ENCODE data around the gene PF4V1. TPM values are rescaled to one million over a fixed set of nuclear protein-coding genes. Genes with fewer than 3 reads are reported as not detected.

The PF4V1 gene
- total and polyA plus RNA-seq, 4 donors, result 0.38 TPM; not detected in 3

DNA sequence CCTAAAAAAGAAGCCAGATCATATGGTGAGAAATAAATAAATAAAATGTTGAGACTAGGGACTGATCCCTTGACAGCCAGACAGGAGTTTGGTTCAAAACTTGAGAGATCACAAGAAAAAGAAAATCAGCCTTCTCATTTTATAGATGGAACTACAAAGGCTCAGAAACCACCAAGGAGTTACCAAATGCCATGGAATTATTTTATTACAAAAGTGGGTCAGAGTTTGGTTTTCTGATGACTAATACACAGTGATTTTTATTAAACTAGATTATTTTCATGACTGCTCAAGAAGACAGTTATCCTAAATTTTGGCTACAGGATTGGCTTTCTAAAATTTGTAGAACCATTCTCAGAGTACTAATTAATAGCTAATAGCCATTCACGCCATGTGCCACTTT is 22.3 kb downstream of the PF4V1 start:
- 95 to 97% methylated on average over 1 of the region's 1 CpG for WGBS, 2 donors
- ATAC-seq (ENCODE audit: insufficient read depth, low FRiP score), result no peak
- H3K27ac ChIP-seq (ENCODE audit: low read depth in 1 of 2, low read length in 1 of 2), result no peak overlapping the region

DNA sequence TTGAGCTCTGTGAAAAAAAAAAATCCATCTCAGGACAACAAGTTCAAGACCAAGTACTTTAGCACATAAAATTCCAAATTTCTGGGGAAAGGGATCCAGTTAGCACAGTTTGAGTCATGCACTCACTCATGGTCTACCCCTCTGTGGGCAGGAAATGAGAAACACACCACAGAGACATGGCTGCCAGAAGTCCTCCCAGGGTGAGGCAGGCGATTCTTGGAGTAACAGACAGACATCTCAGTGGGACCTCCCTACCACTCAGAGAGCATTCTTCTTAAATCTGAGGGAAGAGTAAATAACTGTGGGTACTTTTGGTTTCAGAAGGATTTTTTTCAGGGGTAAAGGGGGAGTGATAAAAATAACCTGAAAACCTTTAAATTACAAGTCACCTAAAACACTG is 30.2 kb downstream of the PF4V1 start:
- Histone ChIP-seq H3K4me1 (ENCODE audit: control insufficient read depth in 5 of 5, insufficient read depth in 5 of 5, low read length in 5 of 5) (no peaks in the 10 kb centered on the region), H3K36me3 (ENCODE audit: control insufficient read depth in 4 of 4, insufficient read depth in 4 of 4, low read length in 4 of 4) (no peaks in the 10 kb centered on the region), H3K9me3 (ENCODE audit: control insufficient read depth in 4 of 4, insufficient read depth in 3 of 4, low read length in 3 of 4) (no peaks in the 10 kb centered on the region), H3K4me3 (no peak overlapping the region), H3K27ac (ENCODE audit: low read depth in 1 of 2, low read length in 1 of 2) (no peak overlapping the region), H3K27me3 (ENCODE audit: control insufficient read depth in 3 of 3, insufficient read depth in 3 of 3, low read length in 2 of 3) (no peaks in the 10 kb centered on the region), H3K9ac (ENCODE audit: insufficient read depth in 1 of 2, low read length in 2 of 2) (no peak overlapping the region)
- TF ChIP-seq, protein P1, sequence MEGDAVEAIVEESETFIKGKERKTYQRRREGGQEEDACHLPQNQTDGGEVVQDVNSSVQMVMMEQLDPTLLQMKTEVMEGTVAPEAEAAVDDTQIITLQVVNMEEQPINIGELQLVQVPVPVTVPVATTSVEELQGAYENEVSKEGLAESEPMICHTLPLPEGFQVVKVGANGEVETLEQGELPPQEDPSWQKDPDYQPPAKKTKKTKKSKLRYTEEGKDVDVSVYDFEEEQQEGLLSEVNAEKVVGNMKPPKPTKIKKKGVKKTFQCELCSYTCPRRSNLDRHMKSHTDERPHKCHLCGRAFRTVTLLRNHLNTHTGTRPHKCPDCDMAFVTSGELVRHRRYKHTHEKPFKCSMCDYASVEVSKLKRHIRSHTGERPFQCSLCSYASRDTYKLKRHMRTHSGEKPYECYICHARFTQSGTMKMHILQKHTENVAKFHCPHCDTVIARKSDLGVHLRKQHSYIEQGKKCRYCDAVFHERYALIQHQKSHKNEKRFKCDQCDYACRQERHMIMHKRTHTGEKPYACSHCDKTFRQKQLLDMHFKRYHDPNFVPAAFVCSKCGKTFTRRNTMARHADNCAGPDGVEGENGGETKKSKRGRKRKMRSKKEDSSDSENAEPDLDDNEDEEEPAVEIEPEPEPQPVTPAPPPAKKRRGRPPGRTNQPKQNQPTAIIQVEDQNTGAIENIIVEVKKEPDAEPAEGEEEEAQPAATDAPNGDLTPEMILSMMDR (IDR thresholded peaks at IDR 0.05; ENCODE audit: control extremely low read depth, extremely low read depth), result no peak
- DNase-seq, result no peak
- no peak for ATAC-seq (ENCODE audit: insufficient read depth, low FRiP score)
- 52 to 54% methylated on average over 1 of the region's 1 CpG for whole genome bisulfite sequencing, 2 donors

More for the DNA sequence above, 22.3 kb downstream of the PF4V1 start:
- Histone ChIP-seq H3K9ac (ENCODE audit: insufficient read depth in 1 of 2, low read length in 2 of 2) (no peak overlapping the region), H3K4me3 (no peak overlapping the region), H3K36me3 (ENCODE audit: control insufficient read depth in 4 of 4, insufficient read depth in 4 of 4, low read length in 4 of 4) (no peaks in the 10 kb centered on the region), H3K9me3 (ENCODE audit: control insufficient read depth in 4 of 4, insufficient read depth in 3 of 4, low read length in 3 of 4) (peaks cover 0 to 2% (median 0%) of the 10 kb centered on the region in 4 donors), H3K4me1 (ENCODE audit: control insufficient read depth in 5 of 5, insufficient read depth in 5 of 5, low read length in 5 of 5) (no peaks in the 10 kb centered on the region), H3K27me3 (ENCODE audit: control insufficient read depth in 3 of 3, insufficient read depth in 3 of 3, low read length in 2 of 3) (peaks cover 0 to 2% (median under 1%) of the 10 kb centered on the region in 3 donors)
- TF ChIP-seq, protein P1 (IDR thresholded peaks at IDR 0.05; ENCODE audit: control extremely low read depth, extremely low read depth), result no peak
- no peak for DNase-seq

DNA sequence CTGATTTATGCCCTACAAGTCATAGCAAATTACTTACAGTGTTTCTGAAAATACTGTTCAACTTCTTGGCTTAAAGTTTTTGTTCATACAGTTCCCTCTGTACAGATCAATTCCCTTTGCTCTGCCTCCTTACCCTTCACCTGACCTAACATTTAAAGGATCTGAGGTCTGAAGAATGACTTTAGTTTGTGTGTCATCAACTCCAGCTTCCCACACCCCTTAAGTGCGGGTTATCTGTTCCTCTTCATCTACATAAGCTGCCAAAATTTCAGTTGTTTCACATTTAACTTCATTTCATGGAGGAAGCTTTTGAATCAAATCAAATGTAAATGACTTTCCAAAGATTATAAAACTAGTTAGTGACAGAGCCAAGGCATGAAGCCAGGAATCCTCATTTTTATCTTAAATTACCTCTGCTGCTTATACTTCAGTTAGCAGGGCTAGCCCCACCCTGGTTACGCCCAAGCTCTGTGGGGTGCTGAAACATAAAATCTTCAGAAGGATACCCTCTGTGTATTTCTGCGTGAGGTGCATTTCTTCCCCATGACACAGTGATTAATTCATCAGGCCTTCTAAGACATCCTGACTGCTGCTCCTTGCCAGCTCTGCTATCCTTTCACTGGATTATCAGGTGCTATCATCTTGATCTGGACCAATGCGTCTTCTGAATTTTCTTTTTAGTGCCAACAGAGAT is 32.6 kb downstream of the PF4V1 start:
- Histone ChIP-seq H3K27me3 (ENCODE audit: control insufficient read depth in 3 of 3, insufficient read depth in 3 of 3, low read length in 2 of 3) (no peaks in the 10 kb centered on the region), H3K9ac (ENCODE audit: insufficient read depth in 1 of 2, low read length in 2 of 2) (no peak overlapping the region), H3K9me3 (ENCODE audit: control insufficient read depth in 4 of 4, insufficient read depth in 3 of 4, low read length in 3 of 4) (no peaks in the 10 kb centered on the region), H3K4me1 (ENCODE audit: control insufficient read depth in 5 of 5, insufficient read depth in 5 of 5, low read length in 5 of 5) (no peaks in the 10 kb centered on the region), H3K36me3 (ENCODE audit: control insufficient read depth in 4 of 4, insufficient read depth in 4 of 4, low read length in 4 of 4) (no peaks in the 10 kb centered on the region), H3K27ac (ENCODE audit: low read depth in 1 of 2, low read length in 1 of 2) (no peak overlapping the region), H3K4me3 (no peak overlapping the region)
- DNase-seq (no peak), ATAC-seq (ENCODE audit: insufficient read depth, low FRiP score) (no peak)
- TF ChIP-seq, protein P1 (IDR thresholded peaks at IDR 0.05; ENCODE audit: control extremely low read depth, extremely low read depth), result no peak
- WGBS, 2 donors, result 67 to 81% methylated on average over 4 of the region's 4 CpGs

Measured in lung (tissue), 12 donors.